GM23338 (cell line): ENCODE measurements around the gene ANO7. TPM values are rescaled to one million over a fixed set of nuclear protein-coding genes. Genes with fewer than 3 reads are reported as not detected.

Experiments used
- ATAC-seq: fragments of 200-7000 bp; cut with Tn5 transposase; 3 replicates; pipeline ENCODE4 v1.9.1; 2020
- DNase-seq: peaks from one replicate; pipeline ENCODE4 v3.0.0-alpha.2; 2015; ENCODE audit warnings: low spot score
- H2AFZ ChIP-seq: fragments of 200-600 bp; sonication (generic); 2 replicates; pipeline ENCODE4 v1.8.0; 2016; ENCODE audit warnings: antibody characterized with exemption, mild to moderate bottlenecking, moderate library complexity
- H3F3A ChIP-seq: fragments of 200-600 bp; sonication (generic); replicated peaks from 2 replicates; pipeline ENCODE4 v1.8.0; 2017; ENCODE audit warnings: antibody characterized with exemption, mixed run types, low read depth
- H3K27ac ChIP-seq: fragments of 200-600 bp; sonication (generic); 2 replicates; pipeline ENCODE4 v1.6.1; 2016; ENCODE audit warnings: low read depth
- H3K27me3 ChIP-seq: fragments of 200-600 bp; sonication (generic); 2 replicates; pipeline ENCODE4 v1.8.0; 2016; ENCODE audit warnings: mild to moderate bottlenecking, mixed run types, moderate library complexity; ENCODE audit not compliant: insufficient read depth
- H3K36me3 ChIP-seq: fragments of 200-600 bp; sonication (generic); 2 replicates; pipeline ENCODE4 v1.8.0; 2016; ENCODE audit warnings: mild to moderate bottlenecking; ENCODE audit not compliant: insufficient read depth
- H3K4me1 ChIP-seq: fragments of 200-600 bp; sonication (generic); 2 replicates; pipeline ENCODE4 v1.8.0; 2016; ENCODE audit warnings: mild to moderate bottlenecking, moderate library complexity; ENCODE audit not compliant: insufficient read depth
- H3K4me2 ChIP-seq: fragments of 200-600 bp; sonication (generic); 2 replicates; pipeline ENCODE4 v1.7.1; 2017; ENCODE audit warnings: mixed run types
- H3K4me3 ChIP-seq: fragments of 200-600 bp; sonication (generic); 2 replicates; pipeline ENCODE4 v1.6.1; 2016; ENCODE audit warnings: mixed run types
- H3K79me2 ChIP-seq: fragments of 200-600 bp; sonication (generic); replicated peaks from 2 replicates; pipeline ENCODE4 v1.8.0; 2017; ENCODE audit warnings: mild to moderate bottlenecking; ENCODE audit not compliant: insufficient read depth
- H3K9me2 ChIP-seq: fragments of 200-600 bp; sonication (generic); 2 replicates; pipeline ENCODE4 v1.8.0; 2017; ENCODE audit not compliant: insufficient read depth
- H4K20me1 ChIP-seq: fragments of 200-600 bp; sonication (generic); replicated peaks from 2 replicates; pipeline ENCODE4 v1.8.0; 2017; ENCODE audit warnings: mild to moderate bottlenecking; ENCODE audit not compliant: insufficient read depth
- H3K27ac Mint-ChIP-seq: 2 replicates; pipeline ENCODE4 v1.8.0; 2020; ENCODE audit warnings: inconsistent platforms, mild to moderate bottlenecking, moderate library complexity, mixed read lengths
- H3K27me3 Mint-ChIP-seq: 3 replicates; pipeline ENCODE4 v1.8.0; 2022; ENCODE audit warnings: low read depth, mild to moderate bottlenecking, moderate library complexity, mixed read lengths, inconsistent platforms; ENCODE audit not compliant: insufficient read depth, poor library complexity
- H3K36me3 Mint-ChIP-seq: 3 replicates; pipeline ENCODE4 v1.8.0; 2021; ENCODE audit warnings: low read depth, mild to moderate bottlenecking, inconsistent platforms, moderate library complexity, mixed read lengths
- H3K4me1 Mint-ChIP-seq: 3 replicates; pipeline ENCODE4 v1.8.0; 2020; ENCODE audit warnings: mild to moderate bottlenecking, inconsistent platforms, mixed read lengths
- H3K4me3 Mint-ChIP-seq: 3 replicates; pipeline ENCODE4 v1.8.0; 2021; ENCODE audit warnings: moderate library complexity, mild to moderate bottlenecking, inconsistent platforms, mixed read lengths
- H3K9me3 Mint-ChIP-seq: 3 replicates; pipeline ENCODE4 v1.8.0; 2020; ENCODE audit warnings: moderate library complexity, mild to moderate bottlenecking, inconsistent platforms, mixed read lengths
- ETS1 ChIP-seq: IDR thresholded peaks from 2 replicates; pipeline ENCODE4 v1.6.1; 2016; ENCODE audit warnings: antibody characterized with exemption
- EZH2 ChIP-seq: fragments of 200-600 bp; sonication (generic); IDR thresholded peaks from one replicate; pipeline ENCODE4 v1.8.0; 2017; ENCODE audit warnings: antibody characterized with exemption, mild to moderate bottlenecking, low read depth; ENCODE audit not compliant: unreplicated experiment
- EZH2phosphoT487 ChIP-seq: fragments of 200-600 bp; sonication (generic); IDR thresholded peaks from one replicate; pipeline ENCODE4 v1.8.1; 2018; ENCODE audit warnings: antibody characterized with exemption; ENCODE audit not compliant: unreplicated experiment
- POLR2AphosphoS5 ChIP-seq: IDR thresholded peaks from 2 replicates; pipeline ENCODE4 v1.6.1; 2016; ENCODE audit warnings: antibody characterized with exemption, low read depth
- REST ChIP-seq: IDR thresholded peaks from one replicate; pipeline ENCODE4 v1.6.1; 2018; ENCODE audit warnings: antibody characterized with exemption; ENCODE audit not compliant: unreplicated experiment
- STAT1 ChIP-seq: IDR thresholded peaks from one replicate; pipeline ENCODE4 v1.6.1; 2016; ENCODE audit warnings: antibody characterized with exemption; ENCODE audit not compliant: unreplicated experiment
- ZNF114 ChIP-seq: fragments of 250-450 bp; sonication (Bioruptor Pico); IDR thresholded peaks from 2 replicates; pipeline ENCODE4 v1.5.0; 2020; ENCODE audit warnings: mild to moderate bottlenecking, moderate library complexity
- ZNF462 ChIP-seq: fragments of 250-450 bp; sonication (Bioruptor Pico); IDR thresholded peaks from 2 replicates; pipeline ENCODE4 v1.5.0; 2020; ENCODE audit warnings: mild to moderate bottlenecking, moderate library complexity
- polyA plus RNA-seq: library from polyadenylated mRNA; unstranded; fragments of >200 nt; fragmentation: Nextera tagmentation; extraction: Ambion mirVana; gene quantifications from 2 replicates; pipeline ENCODE4 v1.2.1, GENCODE V29; 2016
- total RNA-seq: library from RNA; depleted of rRNA; stranded (reverse); fragments of >200 nt; shearing (Covaris generic); gene quantifications from 2 replicates; pipeline ENCODE4 v1.2.3, GENCODE V29; 2014

The ANO7 gene
- total and polyA plus RNA-seq, 2 experiments from 2014 or later, result 3.6 to 5.1 TPM

GRCh38 chr2:241239552-241240202 lies 51.2 kb downstream of the ANO7 start (continued):
- no peak for TF ChIP-seq ETS1
- no peak for TF ChIP-seq EZH2phosphoT487
- TF ChIP-seq POLR2AphosphoS5, result no peak

- no peaks in the 10 kb centered on the region for H3K4me1 ChIP-seq
- H3K27me3 ChIP-seq, result no peaks in the 10 kb centered on the region
- Mint-ChIP-seq H3K4me1 (no peaks in the 10 kb centered on the region), H3K27me3 (peaks cover 15% of the 10 kb centered on the region), H3K4me3 (no peak overlapping the region), H3K9me3 (no peaks in the 10 kb centered on the region), H3K36me3 (peaks cover 91% of the 10 kb centered on the region), H3K27ac (no peak overlapping the region)
- peaks cover 7% of the 10 kb centered on the region; the same call in 1 of the 2 replicates for H3K79me2 ChIP-seq
- H4K20me1 ChIP-seq, result peaks cover 31% of the 10 kb centered on the region
- H2AFZ ChIP-seq, result no peak overlapping the region
- H3K27ac ChIP-seq, result no peak overlapping the region
- DNase-seq, result no peak
- no peaks in the 10 kb centered on the region for H3F3A ChIP-seq
- no peak for ATAC-seq
- H3K36me3 ChIP-seq, result peaks cover 72% of the 10 kb centered on the region
- no peak overlapping the region for H3K4me2 ChIP-seq
- no peaks in the 10 kb centered on the region for H3K9me2 ChIP-seq
- H3K4me3 ChIP-seq, result no peak overlapping the region
- TF ChIP-seq STAT1 (no peak), ZNF462 (CRISPR knock-in tag) (no peak), ZNF114 (CRISPR knock-in tag) (no peak), EZH2phosphoT487 (no peak), ETS1 (no peak), REST (no peak), POLR2AphosphoS5 (no peak), EZH2 (no peak)
These were observed 52.0 kb downstream of the ANO7 start for GRCh38 chr2:241240320-241241004.
